ENCODE measurements around the gene FABP7.

Gene FABP7

DNA sequence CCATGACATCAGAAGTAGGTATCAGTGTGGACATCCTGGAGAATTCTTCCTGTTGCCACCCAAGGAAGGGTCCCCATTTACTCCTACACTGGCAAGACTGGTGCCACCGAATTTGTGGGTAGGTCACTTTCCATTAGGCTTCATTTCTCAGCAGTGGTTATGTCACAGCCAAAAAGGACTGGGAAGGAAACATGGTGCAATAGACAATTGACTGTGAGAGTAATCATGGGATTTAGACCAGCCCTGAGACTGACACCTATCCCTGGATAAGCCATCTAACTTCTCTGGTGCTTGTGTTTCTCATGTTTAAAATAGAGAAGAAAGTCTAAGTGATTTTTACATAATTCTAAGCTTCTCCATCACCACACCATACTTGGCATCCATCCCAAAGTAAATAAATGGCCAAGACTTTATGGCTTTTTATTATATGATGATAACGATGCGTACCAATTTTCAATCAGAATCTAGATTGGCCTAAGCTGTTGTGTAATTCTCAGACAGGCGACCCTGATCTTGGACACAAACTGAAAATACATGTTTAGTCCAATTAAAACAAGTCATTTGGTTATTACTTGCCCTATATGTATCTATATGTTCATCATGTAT, 19.7 kb downstream of the FABP7 start:
- DNase-seq (ENCODE audit: low read depth, low spot score), result no peak
- TF ChIP-seq, protein P1, sequence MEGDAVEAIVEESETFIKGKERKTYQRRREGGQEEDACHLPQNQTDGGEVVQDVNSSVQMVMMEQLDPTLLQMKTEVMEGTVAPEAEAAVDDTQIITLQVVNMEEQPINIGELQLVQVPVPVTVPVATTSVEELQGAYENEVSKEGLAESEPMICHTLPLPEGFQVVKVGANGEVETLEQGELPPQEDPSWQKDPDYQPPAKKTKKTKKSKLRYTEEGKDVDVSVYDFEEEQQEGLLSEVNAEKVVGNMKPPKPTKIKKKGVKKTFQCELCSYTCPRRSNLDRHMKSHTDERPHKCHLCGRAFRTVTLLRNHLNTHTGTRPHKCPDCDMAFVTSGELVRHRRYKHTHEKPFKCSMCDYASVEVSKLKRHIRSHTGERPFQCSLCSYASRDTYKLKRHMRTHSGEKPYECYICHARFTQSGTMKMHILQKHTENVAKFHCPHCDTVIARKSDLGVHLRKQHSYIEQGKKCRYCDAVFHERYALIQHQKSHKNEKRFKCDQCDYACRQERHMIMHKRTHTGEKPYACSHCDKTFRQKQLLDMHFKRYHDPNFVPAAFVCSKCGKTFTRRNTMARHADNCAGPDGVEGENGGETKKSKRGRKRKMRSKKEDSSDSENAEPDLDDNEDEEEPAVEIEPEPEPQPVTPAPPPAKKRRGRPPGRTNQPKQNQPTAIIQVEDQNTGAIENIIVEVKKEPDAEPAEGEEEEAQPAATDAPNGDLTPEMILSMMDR (IDR thresholded peaks at IDR 0.05; ENCODE audit: low read depth, low read length), result no peak
- in situ Hi-C loops (cut with HindIII; ENCODE audit: low sequenced_read_pairs), result no loop called here
- no peak overlapping the region for H3K4me3 ChIP-seq (ENCODE audit: low read depth, low read length)

DNA sequence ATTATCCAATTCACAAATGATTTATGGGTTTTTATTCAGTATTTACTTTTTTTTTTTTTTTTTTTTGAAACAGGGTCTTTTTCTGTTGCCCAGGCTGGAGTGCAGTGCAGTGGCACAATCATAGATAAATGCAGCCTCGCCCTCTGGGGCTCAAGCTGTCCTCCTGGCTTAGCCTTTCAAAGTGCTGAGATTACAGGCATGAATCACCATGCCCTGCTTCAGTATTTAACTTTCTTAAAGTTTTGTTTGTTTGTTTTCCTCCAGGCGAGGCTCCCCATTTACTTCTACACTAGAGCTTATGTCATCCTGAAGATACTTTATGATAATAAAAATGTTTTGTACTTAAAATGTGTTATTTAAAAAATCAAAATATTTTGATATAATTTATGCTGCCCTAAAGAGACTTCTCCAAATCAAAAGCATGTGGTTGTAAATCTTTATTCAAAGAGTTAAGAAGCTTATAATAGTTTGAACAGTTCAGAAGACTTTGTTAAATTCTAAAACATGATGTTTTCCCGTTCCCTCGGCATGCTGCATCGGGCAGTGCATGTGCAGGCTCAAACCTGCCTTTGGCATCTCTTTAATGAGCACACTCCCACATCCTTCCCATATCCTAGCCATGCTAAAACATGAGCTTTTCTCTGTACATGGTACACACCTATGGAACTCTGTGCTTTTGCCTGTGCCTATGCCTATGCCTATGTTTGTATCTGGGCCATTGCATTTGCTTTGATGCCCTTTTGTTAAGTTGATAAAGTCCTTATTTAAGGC, 20.6 kb downstream of the FABP7 start:
- in situ Hi-C loops (cut with HindIII; ENCODE audit: low sequenced_read_pairs), result no loop called here
- TF ChIP-seq, protein P1 (IDR thresholded peaks at IDR 0.05; ENCODE audit: low read depth, low read length), result no peak
- peak; percentile 17 for DNase-seq (ENCODE audit: low read depth, low spot score)
- H3K4me3 ChIP-seq (ENCODE audit: low read depth, low read length), result no peak overlapping the region

DNA sequence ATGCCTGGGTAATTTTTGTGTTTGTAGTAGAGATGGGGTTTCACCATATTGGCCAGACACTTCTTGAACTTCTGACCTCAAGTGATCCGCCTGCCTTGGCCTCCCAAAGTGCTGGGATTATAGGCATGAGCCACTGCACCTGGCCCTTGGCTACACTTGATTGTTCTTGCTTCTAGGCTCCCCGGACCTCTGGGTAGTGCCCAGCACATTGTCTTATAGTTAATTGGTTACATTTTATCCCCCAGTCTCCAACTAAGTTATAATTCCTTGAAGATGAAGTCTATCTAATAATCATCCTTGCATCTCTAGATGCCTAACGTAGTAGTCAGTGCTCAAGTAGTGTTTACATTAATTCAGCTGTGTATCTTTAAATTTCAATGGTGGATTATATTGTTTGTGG, 21.4 kb downstream of the FABP7 start:
- in situ Hi-C loops (cut with HindIII; ENCODE audit: low sequenced_read_pairs), result no loop called here
- H3K4me3 ChIP-seq (ENCODE audit: low read depth, low read length), result no peak overlapping the region
- no peak for DNase-seq (ENCODE audit: low read depth, low spot score)
- TF ChIP-seq, protein P1 (IDR thresholded peaks at IDR 0.05; ENCODE audit: low read depth, low read length), result no peak

DNA sequence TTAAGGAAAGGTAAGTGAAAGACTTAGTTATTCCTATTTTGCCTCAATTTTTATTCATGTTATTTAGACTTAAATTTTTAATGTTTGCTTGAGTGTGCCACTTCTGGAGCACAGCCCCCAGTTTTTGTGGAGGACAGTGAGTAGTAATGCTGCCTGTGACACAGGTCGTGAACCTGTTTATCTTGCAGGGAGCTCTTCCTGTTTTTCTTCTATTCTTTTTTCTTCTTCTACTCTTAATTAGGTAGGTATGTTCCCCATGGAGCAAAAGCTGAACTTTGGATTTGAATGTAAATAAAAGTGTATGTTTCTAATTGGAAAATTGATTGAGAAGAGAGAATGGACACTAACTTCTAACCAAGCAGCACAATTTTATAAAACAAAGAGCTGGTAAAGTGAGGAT, 21.9 kb downstream of the FABP7 start:
- in situ Hi-C loops (cut with HindIII; ENCODE audit: low sequenced_read_pairs), result no loop called here
- no peak for DNase-seq (ENCODE audit: low read depth, low spot score)
- H3K4me3 ChIP-seq (ENCODE audit: low read depth, low read length), result no peak overlapping the region
- TF ChIP-seq, protein P1 (IDR thresholded peaks at IDR 0.05; ENCODE audit: low read depth, low read length), result no peak

DNA sequence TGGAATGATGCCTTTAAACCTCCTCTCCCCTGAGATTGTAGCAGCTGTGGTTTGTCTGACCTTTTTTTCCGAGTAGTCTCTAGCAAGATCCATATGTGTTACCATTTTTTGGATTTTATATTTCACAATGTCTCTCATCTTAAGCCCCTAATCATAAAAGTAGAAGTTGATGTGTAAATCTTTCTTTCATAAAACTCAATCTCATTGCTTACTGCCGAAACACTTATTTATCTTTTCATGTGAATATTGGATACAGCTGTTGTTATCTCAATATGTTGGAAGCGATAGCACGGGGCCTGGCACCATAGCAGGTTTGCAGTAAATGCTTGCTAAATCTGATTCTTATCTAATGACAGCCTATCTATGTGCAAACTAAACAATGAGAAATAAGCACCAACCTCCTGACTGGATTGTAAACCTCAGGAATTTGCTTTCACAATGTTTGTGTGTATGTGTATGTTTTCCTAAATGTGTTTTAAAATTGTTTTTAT, 23.7 kb downstream of the FABP7 start:
- in situ Hi-C loops (cut with HindIII; ENCODE audit: low sequenced_read_pairs), result no loop called here
- TF ChIP-seq, protein P1 (IDR thresholded peaks at IDR 0.05; ENCODE audit: low read depth, low read length), result no peak
- DNase-seq (ENCODE audit: low read depth, low spot score), result no peak
- H3K4me3 ChIP-seq (ENCODE audit: low read depth, low read length), result no peak overlapping the region

DNA sequence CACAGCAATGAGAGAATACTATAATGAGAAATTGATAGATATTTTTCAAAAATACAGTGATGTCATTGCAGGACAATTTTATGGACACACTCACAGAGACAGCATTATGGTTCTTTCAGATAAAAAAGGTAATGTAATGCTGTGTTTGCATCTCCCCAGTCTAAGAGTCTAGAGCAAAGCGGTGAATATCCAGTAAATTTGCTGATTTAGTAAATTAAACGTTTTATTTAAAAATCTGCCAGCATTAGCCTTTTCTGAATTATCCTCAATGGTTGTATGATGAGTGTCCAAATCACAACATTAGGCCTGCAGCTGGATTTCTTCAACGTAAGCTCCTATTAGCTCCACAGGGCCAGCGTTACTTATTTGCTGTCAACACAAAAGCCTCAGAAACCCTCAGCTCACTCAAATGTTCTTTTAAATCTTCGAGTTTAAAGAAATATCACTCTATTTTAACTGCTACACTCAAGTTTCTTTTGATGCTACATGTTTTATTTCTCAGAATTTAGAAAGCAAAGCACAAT, 25.5 kb downstream of the FABP7 start:
- DNase-seq (ENCODE audit: low read depth, low spot score), result no peak
- in situ Hi-C loops (cut with HindIII; ENCODE audit: low sequenced_read_pairs), result no loop called here
- TF ChIP-seq, protein P1 (IDR thresholded peaks at IDR 0.05; ENCODE audit: low read depth, low read length), result no peak
- no peak overlapping the region for H3K4me3 ChIP-seq (ENCODE audit: low read depth, low read length)

Measured in astrocyte of the spinal cord (primary cell).